Measurements from ENCODE around the gene GTF3C1.

GTF3C1 gene

GRCh38 chr16:27595475-27595874 is 45.8 kb upstream of the GTF3C1 start:
- TF ChIP-seq CTCF (IDR thresholded peaks at IDR 0.05; ENCODE audit: control insufficient read depth, extremely low read depth, insufficient read depth) = no peak
- DNase-seq (ENCODE audit: low read depth) = no peak

GRCh38 chr16:27591837-27592236 is 42.1 kb upstream of the GTF3C1 start:
- no peak overlapping the region for H3K4me3 ChIP-seq (ENCODE audit: low read depth, low read length)
- no peak for TF ChIP-seq CTCF (IDR thresholded peaks at IDR 0.05; ENCODE audit: control insufficient read depth, extremely low read depth, insufficient read depth)
- DNase-seq (ENCODE audit: low read depth) = no peak

More at GRCh38 chr16:27595475-27595874, 45.8 kb upstream of the GTF3C1 start:
- H3K4me3 ChIP-seq (ENCODE audit: low read depth, low read length) = no peak overlapping the region

- TF ChIP-seq CTCF (IDR thresholded peaks at IDR 0.05; ENCODE audit: control insufficient read depth, extremely low read depth, insufficient read depth) = no peak
- H3K4me3 ChIP-seq (ENCODE audit: low read depth, low read length) = no peak overlapping the region
- DNase-seq (ENCODE audit: low read depth) = no peak
Observed at GRCh38 chr16:27588057-27588456, 38.3 kb upstream of the GTF3C1 start.

GRCh38 chr16:27586711-27587110 is 37.0 kb upstream of the GTF3C1 start:
- no peak overlapping the region for H3K4me3 ChIP-seq (ENCODE audit: low read depth, low read length)
- TF ChIP-seq CTCF (IDR thresholded peaks at IDR 0.05; ENCODE audit: control insufficient read depth, extremely low read depth, insufficient read depth) = no peak
- no peak for DNase-seq (ENCODE audit: low read depth)

- no peak for DNase-seq (ENCODE audit: low read depth)
- TF ChIP-seq CTCF (IDR thresholded peaks at IDR 0.05; ENCODE audit: control insufficient read depth, extremely low read depth, insufficient read depth) = no peak
- no peak overlapping the region for H3K4me3 ChIP-seq (ENCODE audit: low read depth, low read length)
Observed at GRCh38 chr16:27585200-27585599, 35.5 kb upstream of the GTF3C1 start.

GRCh38 chr16:27583634-27584033 is 33.9 kb upstream of the GTF3C1 start:
- no peak overlapping the region for H3K4me3 ChIP-seq (ENCODE audit: low read depth, low read length)
- DNase-seq (ENCODE audit: low read depth) = no peak
- TF ChIP-seq CTCF (IDR thresholded peaks at IDR 0.05; ENCODE audit: control insufficient read depth, extremely low read depth, insufficient read depth) = no peak

- peak; percentile 50 for DNase-seq (ENCODE audit: low read depth)
- TF ChIP-seq CTCF (IDR thresholded peaks at IDR 0.05; ENCODE audit: control insufficient read depth, extremely low read depth, insufficient read depth) = no peak
- no peak overlapping the region for H3K4me3 ChIP-seq (ENCODE audit: low read depth, low read length)
Observed at GRCh38 chr16:27582883-27583282, 33.2 kb upstream of the GTF3C1 start.

All from LNCaP clone FGC (cell line).